NOMO-1 (cell line): ENCODE data around the gene ADI1.

Experiments used
- DNase-seq, 2 experiments: peaks; one replicate each; lab custom pipeline; 2025; ENCODE audit not compliant: unreplicated experiment in 2 of 2; lab: John Stamatoyannopoulos, UW

The ADI1 gene

DNA sequence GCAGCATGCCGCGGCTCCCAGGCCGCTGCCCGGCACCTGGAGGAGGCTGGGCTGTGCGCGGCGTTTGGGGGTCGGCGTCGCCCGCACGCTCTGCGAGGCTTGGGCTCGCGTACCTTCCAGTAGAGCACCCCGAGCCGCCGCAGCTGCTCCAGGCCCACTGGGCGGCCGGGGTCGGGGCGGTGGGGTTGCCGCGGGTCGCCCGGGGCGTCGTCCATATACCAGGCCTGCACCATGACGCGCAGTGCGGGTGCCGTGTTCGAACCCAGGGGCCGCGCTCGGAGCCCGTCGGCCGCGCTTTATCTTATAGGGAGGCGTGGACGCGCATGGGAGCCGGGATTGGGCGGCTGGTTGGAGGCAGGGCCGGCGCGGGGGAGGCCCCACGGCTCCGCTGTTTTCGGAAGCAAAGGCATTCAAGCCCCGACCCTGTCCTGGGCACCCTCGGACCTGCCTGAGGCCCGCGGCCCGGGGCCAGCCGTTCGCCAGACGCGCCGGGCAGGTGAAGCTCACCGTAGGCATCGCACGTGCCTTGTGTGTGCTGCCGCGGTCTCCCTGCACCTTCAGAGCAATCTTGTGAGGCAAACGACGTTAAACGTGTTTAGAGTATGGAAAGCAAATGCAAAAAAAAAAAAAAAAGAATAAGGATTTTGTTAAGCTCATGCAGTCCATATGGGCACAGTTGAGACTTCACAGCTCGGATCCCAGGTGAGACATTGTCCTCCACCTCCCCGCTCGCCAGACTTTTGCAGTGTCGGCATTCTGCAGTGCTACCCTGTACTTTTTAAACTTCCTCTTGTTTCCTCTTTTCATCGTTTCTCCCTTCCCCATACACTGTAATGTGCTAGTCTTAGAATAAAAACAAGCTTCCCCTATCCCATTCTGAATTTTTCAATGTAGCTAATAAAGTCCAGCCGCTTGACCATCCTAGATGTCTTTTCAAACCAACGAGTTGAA lies at the start of gene ADI1:
Gene ADI1 (minus strand): TSS at position 277 of the 951 bp plus-strand sequence. CDS start 44 bp downstream, at position 233.
- DNase-seq, result peak; percentile 67 to 75

DNA sequence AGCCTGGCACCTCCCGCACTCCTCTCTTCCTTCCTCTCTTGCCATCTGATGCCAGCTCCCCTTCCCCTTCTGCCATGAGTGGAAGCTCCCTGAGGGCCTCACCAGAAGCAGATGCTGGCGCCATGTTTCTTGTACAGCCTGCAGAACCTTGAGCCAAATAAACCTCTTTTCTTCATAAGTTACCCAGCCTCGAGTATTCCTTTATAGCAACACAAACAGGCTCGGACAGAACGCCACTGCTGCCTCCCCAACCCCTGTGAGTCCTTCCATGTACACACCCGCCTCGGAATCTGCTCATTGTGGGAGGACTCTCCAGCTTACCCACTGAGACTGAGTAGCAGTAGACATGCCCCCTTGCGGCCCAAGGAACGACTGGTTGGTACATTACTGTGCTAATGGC lies 47.5 kb upstream of the ADI1 start:
- no peak for DNase-seq

GRCh38 chr2:3565117-3565516 lies 45.8 kb upstream of the ADI1 start:
- no peak for DNase-seq

- no peak for DNase-seq
These were observed 44.2 kb upstream of the ADI1 start for GRCh38 chr2:3563521-3563976.

- peak; percentile 97 to 98 for DNase-seq
These were observed 39.1 kb upstream of the ADI1 start, which contains the start of gene RNASEH1 for GRCh38 chr2:3558205-3559014. Gene RNASEH1, minus strand, starts transcription at chr2:3558333. Its CDS starts 73 bp downstream, at chr2:3558260.

- DNase-seq, result peak in 1 of 2 experiments; percentile 17
These were observed 38.4 kb upstream of the ADI1 start for GRCh38 chr2:3557639-3558204.

DNA sequence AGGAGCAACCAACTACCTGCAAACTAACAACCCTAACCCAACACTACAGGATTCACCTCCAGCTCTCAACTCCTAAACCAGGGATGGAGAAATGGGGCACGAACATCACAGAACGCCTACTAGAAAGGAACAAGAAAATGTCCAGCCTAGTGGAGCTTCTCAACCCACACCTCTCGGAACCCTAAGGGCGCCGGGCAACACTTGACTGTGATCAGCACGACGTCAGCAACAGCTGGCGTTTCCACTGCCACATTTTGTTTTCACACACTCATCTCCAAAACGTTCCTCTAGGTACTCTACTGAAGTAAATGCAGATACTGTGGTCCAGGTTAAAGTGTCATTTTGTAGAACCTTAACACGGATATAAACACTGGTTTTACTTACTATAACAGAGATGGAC lies 34.6 kb upstream of the ADI1 start:
- DNase-seq, result no peak

GRCh38 chr2:3547915-3548314 lies 28.6 kb upstream of the ADI1 start:
- no peak for DNase-seq

DNA sequence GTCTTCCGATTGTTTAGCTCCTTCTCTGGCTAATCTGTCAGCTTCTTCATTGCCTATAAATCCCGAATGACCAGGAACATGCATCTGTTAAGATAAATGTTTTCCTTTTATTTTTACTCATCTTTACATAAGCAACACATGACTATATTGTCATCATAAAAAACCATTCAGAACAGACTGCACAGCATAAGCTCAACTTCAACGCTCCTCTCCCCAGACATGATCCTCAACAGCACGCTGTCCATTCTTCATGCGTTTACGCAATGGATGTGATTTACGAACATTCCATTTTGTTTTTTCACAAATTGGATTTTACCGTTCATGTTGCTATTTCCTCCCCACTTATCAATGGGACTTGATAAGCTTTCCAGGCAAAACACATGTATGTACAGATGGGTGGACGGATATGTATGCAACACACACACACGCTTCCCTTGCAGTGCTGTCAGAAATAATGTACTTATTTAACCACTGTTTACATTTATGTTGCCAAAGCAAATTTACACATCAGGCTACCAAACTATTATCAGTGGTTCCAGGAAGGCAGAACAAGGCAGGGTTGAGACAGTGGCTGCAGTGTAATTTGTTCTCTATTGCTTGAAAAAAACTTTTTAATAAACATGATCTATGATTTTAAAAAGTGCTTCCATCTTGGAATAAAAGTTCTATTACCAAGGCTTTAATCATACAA lies 26.6 kb upstream of the ADI1 start:
- DNase-seq, result no peak

DNA sequence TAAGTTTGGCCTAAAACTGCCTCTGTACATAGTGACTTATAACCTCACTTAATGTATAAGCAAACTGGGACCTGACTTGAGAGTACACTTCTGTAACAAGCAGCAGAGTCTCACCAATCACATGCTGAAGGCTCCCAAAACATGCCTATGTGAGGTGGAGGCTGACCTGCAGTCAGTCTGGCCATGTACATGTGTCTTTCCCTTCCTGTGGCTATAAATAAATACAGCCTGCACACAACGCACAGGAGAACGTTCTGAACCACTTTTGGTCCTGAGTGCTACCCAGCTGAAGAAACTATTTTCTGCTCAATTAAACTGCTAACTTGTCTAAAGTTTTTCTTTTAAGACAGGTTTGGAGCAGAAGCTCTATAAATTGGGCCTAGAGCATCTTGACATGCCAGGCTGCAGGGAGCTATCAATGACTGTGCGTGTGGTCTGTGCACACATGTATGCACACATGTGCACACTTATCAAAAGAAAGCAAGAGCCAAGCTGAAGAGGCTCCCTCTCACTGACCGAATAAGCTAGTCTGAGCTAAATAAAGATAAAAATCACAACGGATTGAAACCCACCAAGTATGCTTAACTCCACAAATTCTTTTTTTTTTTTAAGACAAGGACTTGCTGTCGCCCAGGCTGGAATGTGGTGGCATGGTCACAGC lies 23.8 kb upstream of the ADI1 start:
- no peak for DNase-seq

DNA sequence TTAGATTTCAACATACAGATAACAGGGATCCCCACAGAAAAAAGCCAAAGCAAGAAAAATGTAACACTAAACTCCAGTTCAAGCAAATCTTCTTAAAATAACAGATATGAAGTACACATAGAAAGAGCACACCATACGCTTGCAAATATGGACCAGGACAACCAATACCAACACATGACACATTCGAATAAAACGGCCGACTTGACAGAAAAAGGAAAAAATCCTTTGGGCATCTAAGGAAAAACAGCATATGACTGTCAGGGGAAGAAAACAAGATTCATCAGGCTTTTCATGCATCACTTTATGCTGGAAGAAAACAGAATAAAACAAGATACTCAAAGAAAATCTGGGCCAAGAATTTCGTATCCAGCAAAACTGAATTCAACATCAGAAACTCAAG lies 22.8 kb upstream of the ADI1 start:
- DNase-seq, result no peak

- DNase-seq, result no peak
These were observed 20.5 kb upstream of the ADI1 start for GRCh38 chr2:3539836-3540235.

- DNase-seq, result peak; percentile 18 to 29
These were observed 17.6 kb upstream of the ADI1 start for GRCh38 chr2:3536682-3537632.

DNA sequence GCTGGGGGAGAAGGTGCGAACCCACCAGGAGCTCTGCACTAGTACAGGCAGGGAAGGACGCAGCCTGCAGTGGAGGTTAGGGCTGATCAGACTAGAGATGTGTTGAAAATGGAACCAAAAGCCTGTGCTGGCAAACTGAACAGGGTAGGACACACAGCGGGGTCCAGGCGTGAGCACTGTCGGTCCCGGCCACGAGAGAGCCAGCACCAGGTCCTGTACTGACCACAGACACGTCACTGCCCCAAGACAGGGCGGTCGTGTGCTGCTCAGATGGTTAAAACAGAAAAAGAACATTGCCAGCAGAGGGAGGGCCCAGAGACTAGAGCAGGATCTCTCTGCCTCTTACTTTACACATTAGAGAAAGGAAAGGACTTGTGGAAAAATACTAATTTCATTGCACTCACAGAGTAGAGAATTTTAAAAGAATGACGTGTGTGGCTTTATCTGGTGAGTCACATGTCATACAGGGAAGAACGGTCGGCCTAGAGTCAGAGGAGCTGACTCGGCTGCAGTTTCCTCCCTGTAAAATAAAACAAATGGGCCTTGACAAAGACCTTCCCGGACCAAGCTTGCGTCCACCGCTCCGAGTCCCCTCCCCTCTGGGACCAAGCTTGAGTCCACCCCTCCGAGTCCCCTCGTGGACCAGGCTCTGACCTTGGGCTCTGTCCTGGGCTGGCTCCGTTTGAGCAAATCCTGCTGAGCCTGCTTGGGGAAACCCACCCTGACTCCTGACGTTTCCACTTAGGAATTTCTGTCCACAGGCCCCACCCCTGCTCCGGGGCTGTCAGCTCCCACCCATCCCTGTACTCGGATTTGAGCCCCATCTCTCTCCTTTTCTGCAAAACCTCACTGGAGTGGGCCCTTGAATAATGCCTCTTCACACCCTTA lies 16.7 kb upstream of the ADI1 start:
- DNase-seq, result peak in 1 of 2 experiments; percentile 28

GRCh38 chr2:3535467-3535793 lies 16.1 kb upstream of the ADI1 start:
- no peak for DNase-seq

GRCh38 chr2:3534251-3534814 lies 15.0 kb upstream of the ADI1 start:
- no peak for DNase-seq

GRCh38 chr2:3533836-3534235 lies 14.5 kb upstream of the ADI1 start:
- DNase-seq, result no peak

- DNase-seq, result no peak
These were observed 13.6 kb upstream of the ADI1 start for GRCh38 chr2:3532941-3533340.
